Stimulated activated memory B cell treated with anti-CD40 and anti-IgM and Interleukin-4, amounts not matched to agents 10 μg/mL and 1 μg/mL and 100 μg/mL, for 72 hours (primary cell): ENCODE measurements around the gene DCST2.

Source experiments
- ATAC-seq: fragments of 150-1000 bp; cut with Tn5 transposase; 2 replicates; pipeline ENCODE4 v1.10.0; 2021
- H3K27ac Mint-ChIP-seq: one replicate; pipeline ENCODE4 v1.8.0; 2022; ENCODE audit warnings: mild to moderate bottlenecking, mixed read lengths
- H3K27me3 Mint-ChIP-seq: one replicate; pipeline ENCODE4 v1.8.0; 2022; ENCODE audit warnings: mixed read lengths
- H3K36me3 Mint-ChIP-seq: one replicate; pipeline ENCODE4 v1.8.0; 2022; ENCODE audit warnings: mixed read lengths
- H3K4me1 Mint-ChIP-seq: one replicate; pipeline ENCODE4 v1.8.0; 2022; ENCODE audit warnings: mixed read lengths
- H3K4me3 Mint-ChIP-seq: one replicate; pipeline ENCODE4 v1.8.0; 2022; ENCODE audit warnings: mild to moderate bottlenecking, moderate library complexity, mixed read lengths
- H3K9me3 Mint-ChIP-seq: one replicate; pipeline ENCODE4 v1.8.0; 2022; ENCODE audit warnings: mixed read lengths

DCST2 gene

DNA sequence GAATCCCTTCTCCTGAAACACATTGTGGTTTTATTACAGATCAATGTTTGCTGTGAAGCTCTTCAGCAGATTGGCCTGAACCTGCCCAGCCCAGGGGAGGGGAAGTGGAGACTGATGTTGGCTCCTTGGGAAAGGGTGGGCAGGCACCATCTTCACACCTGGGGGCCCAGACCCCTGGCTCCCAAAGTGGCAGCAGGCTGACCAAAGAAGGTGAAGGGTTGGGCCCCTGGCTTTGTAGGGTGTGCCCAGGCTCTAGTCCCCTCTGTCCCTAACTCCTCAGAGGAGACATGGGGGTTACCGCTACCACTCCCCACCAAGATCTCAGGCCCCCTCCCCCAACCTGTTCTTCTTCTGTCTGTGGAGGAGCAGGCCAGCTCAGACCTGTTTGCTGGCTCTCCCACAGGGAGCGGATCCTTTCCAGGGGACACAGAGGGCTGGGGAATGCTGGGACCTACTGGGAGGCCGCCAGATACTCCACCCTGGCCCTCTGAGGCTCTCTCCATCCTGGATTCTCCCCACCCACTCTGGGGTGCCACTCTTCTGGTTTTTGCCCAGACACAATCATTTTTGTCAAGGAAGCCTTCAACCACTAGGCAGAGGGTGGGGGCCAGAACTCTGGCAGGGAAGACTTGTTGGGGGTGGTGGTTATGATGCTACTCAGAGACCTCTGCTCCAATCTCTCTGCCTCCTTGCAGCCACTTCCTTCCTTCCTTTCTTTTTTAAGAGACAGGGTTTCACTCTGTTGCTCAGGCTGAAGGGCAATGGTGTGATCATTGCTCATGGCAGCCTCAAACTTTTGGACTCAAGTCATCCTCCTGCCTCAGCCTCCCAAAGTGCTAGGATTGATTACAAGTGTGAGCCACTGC, 40.0 kb upstream of the DCST2 start:
- H3K27me3 Mint-ChIP-seq, result no peaks in the 10 kb centered on the region
- peaks cover 38% of the 10 kb centered on the region for H3K4me1 Mint-ChIP-seq
- no peaks in the 10 kb centered on the region for H3K9me3 Mint-ChIP-seq
- H3K4me3 Mint-ChIP-seq, result no peak overlapping the region
- no peak for ATAC-seq
- H3K27ac Mint-ChIP-seq, result no peak overlapping the region
- peaks cover 5% of the 10 kb centered on the region for H3K36me3 Mint-ChIP-seq

DNA sequence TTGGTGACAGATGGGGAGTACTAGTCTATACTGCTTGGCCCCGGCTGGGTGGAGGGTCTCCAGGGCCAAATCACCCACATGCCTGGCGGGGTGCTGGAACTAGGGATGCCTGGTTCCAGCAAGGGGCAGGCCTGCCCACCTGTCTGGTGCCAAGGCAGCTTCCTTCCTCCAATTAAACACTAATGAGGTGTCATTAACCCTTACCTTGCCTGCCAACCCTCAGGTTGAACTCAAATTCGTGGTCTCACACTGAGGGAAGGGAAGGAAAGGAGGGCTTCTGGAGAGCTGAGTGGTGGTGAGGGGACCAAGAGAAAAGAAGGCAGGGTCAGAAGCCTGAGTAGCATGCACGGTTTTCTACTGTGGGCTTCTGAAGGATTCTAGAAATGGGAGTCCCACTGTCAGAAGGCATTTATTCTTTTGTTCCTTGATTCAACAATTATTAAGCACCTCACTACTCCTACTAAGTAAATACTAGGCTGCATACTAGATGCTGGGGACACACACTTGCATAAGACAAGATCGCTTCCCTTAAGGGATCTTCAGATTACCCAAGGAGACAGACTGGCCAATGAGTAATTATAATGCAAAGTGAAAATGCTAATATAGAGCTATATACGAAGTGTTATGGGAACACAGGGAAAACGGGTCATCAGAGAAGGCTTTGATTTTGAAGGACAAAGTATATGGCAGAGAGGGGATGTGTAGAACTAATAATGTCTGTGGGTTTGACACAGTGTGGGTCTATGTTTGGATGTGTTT, 39.1 kb upstream of the DCST2 start:
- H3K4me3 Mint-ChIP-seq, result no peak overlapping the region
- no peaks in the 10 kb centered on the region for H3K9me3 Mint-ChIP-seq
- H3K4me1 Mint-ChIP-seq, result peaks cover 31% of the 10 kb centered on the region
- no peak overlapping the region for H3K27ac Mint-ChIP-seq
- no peak for ATAC-seq
- H3K36me3 Mint-ChIP-seq, result peaks cover 10% of the 10 kb centered on the region
- no peaks in the 10 kb centered on the region for H3K27me3 Mint-ChIP-seq

DNA sequence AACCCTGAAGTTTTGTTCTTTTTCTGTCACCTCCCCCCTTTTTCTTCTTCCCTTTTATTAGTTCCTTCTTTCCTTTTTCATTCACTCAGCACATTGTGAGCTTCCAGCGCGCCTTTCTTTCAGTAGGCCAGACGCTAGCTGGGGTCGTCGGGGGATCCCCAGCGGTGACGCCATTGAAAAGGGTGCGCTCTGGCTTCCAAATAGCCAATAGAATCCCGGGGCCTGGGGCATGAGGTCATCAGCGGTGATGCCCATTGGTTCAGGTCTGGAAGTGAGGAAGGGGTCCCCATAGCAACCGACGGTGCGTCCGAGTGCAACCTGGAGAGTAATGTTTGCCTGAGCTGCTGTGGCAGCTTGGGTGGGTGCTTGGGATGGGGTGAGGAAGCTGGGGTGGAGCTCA, 38.1 kb upstream of the DCST2 start:
- H3K36me3 Mint-ChIP-seq, result peaks cover 12% of the 10 kb centered on the region
- H3K4me1 Mint-ChIP-seq, result peaks cover 34% of the 10 kb centered on the region
- ATAC-seq, result no peak
- H3K9me3 Mint-ChIP-seq, result no peaks in the 10 kb centered on the region
- H3K27me3 Mint-ChIP-seq, result no peaks in the 10 kb centered on the region
- H3K27ac Mint-ChIP-seq, result peak overlapping the region; percentile 13
- peak overlapping the region; percentile 38 for H3K4me3 Mint-ChIP-seq

DNA sequence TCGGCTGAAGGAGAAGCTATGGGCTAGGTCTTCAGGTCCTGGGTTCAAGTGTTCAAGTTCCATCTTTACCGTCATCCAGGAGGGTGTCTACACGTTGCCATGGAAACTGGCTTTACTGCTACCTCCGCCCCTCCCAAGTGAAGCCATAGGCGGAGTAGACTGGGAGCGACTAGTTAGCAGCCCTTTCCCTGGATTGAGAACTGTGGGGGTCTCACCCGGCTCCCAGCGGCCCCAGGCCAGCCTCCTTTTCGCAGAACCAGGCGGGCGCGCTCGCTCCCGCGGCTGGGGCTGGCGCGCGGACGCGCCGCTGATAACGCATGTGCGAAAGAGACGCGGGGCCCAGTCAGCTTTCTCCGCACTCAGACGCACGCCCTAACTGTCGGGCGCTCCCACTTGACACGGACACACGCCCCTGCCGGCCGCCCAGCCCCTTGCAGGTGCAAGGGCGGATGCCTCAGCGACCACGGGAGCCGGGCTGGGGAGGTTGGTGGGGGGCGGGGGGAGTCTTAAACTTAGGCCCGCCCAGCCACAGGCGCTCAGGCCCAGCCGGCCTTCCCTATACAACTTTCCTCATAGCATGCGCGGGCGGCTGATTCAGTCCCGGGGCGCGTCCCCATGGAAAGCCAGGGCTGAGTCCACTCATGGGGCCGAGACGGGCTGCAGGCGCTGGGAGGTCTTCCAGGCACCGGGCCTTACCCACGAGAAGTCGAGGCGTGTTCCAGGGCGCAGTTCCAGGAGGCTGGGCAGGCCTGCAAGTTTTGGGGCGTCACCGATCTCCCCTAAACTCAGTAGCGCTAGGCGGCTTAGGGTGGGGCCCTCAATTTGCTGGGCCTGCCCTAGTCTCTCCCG, 37.4 kb upstream of the DCST2 start:
- H3K36me3 Mint-ChIP-seq, result peaks cover 19% of the 10 kb centered on the region
- peak overlapping the region; percentile 13 for H3K27ac Mint-ChIP-seq
- ATAC-seq, result peak; percentile 90
- no peaks in the 10 kb centered on the region for H3K9me3 Mint-ChIP-seq
- H3K4me1 Mint-ChIP-seq, result peaks cover 42% of the 10 kb centered on the region
- peak overlapping the region; percentile 58 for H3K4me3 Mint-ChIP-seq
- H3K27me3 Mint-ChIP-seq, result no peaks in the 10 kb centered on the region

DNA sequence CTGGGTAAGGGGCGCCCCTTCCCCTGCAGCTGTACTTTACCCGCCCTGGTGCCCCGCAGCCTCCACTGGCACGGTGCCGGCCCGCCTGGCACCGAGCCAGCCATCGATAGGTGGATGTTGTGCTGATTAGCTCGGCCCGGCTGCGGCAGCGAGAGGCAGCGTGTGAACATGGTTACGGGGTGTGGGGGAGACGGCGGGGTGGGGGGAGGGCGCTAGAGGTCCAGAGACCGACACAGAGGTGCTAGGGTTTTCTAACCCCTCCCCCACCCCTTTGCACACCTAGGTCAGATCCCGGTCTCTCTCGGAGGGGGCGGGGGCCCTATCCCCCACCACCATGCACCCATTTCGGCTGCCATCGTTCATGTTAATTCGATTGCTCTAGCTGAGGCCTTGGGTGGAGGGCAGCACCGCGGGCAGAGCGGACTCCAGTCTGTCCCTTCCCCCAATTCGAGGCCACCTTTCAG, 36.6 kb upstream of the DCST2 start:
- Mint-ChIP-seq H3K4me3 (peak overlapping the region; percentile 58), H3K27me3 (no peaks in the 10 kb centered on the region), H3K9me3 (no peaks in the 10 kb centered on the region), H3K36me3 (peaks cover 19% of the 10 kb centered on the region), H3K4me1 (peaks cover 44% of the 10 kb centered on the region), H3K27ac (peak overlapping the region; percentile 13)
- no peak for ATAC-seq

DNA sequence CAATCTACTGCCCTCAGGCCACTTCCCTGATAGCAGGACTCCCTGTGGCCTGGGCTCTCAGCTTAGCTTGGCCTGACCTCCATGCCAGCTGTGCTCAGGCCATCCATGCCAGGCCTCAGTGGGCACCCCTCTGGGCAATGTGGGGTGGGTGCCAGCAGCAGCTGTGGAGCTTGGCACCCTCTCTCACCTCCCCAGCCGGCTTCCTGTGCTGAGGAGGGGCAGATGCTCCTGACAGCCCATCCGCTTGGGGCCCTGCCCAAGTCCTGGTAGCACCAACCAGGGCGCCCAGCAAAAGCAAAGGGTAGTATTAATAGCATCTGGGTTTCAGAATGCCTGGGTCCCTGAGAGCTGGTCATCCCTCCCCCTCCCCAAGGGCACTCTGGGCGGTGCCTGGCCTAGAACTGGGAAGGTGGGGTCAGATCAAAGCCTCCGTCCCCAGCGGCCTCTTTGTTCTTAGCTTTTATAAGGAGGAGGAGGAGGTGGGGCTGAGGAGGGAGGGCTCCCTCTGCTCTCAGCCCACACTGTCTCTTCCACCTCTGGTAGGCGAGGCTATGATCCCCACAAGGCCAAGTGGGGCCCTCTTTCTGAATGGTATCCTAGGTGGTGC, 36.1 kb upstream of the DCST2 start:
- no peak for ATAC-seq
- H3K27ac Mint-ChIP-seq, result no peak overlapping the region
- H3K4me1 Mint-ChIP-seq, result peaks cover 47% of the 10 kb centered on the region
- no peak overlapping the region for H3K4me3 Mint-ChIP-seq
- H3K9me3 Mint-ChIP-seq, result no peaks in the 10 kb centered on the region
- H3K36me3 Mint-ChIP-seq, result peaks cover 19% of the 10 kb centered on the region
- H3K27me3 Mint-ChIP-seq, result no peaks in the 10 kb centered on the region

DNA sequence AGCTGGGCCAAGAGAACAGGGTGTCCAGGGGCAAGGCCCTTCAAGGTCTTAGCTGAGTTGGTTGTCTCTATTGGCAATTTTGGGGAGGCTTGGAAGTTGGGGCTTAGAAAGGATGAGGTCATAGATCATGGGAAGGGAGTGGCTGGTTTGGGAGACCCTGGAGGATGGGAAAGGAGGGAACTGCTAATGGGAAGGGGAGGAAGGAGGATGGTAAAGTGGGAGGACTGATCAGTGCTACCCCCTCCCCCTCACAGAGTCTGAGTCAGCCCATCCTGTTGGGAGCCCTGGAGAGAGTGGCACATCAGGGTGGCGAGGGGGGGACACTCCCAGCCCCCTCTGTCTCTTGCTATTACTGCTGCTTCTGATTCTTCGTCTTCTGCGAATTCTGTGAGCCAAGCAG, 35.0 kb upstream of the DCST2 start:
- H3K9me3 Mint-ChIP-seq, result no peaks in the 10 kb centered on the region
- H3K36me3 Mint-ChIP-seq, result peaks cover 19% of the 10 kb centered on the region
- H3K4me1 Mint-ChIP-seq, result peaks cover 51% of the 10 kb centered on the region
- ATAC-seq, result no peak
- H3K27me3 Mint-ChIP-seq, result no peaks in the 10 kb centered on the region
- H3K4me3 Mint-ChIP-seq, result no peak overlapping the region
- H3K27ac Mint-ChIP-seq, result no peak overlapping the region

DNA sequence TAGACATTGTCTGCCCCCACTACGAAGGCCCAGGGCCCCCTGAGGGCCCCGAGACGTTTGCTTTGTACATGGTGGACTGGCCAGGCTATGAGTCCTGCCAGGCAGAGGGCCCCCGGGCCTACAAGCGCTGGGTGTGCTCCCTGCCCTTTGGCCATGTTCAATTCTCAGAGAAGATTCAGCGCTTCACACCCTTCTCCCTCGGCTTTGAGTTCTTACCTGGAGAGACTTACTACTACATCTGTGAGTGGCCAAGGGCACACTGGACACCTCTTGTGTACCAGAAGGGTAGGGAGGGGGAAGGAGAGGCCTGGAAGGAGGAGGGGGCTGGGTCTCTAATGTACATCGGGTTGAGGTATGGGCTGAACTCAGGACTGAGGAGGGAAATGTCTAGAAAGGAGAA, 33.2 kb upstream of the DCST2 start:
- no peak for ATAC-seq
- Mint-ChIP-seq H3K4me1 (peaks cover 59% of the 10 kb centered on the region), H3K27ac (no peak overlapping the region), H3K36me3 (peaks cover 19% of the 10 kb centered on the region), H3K9me3 (no peaks in the 10 kb centered on the region), H3K27me3 (no peaks in the 10 kb centered on the region), H3K4me3 (no peak overlapping the region)

DNA sequence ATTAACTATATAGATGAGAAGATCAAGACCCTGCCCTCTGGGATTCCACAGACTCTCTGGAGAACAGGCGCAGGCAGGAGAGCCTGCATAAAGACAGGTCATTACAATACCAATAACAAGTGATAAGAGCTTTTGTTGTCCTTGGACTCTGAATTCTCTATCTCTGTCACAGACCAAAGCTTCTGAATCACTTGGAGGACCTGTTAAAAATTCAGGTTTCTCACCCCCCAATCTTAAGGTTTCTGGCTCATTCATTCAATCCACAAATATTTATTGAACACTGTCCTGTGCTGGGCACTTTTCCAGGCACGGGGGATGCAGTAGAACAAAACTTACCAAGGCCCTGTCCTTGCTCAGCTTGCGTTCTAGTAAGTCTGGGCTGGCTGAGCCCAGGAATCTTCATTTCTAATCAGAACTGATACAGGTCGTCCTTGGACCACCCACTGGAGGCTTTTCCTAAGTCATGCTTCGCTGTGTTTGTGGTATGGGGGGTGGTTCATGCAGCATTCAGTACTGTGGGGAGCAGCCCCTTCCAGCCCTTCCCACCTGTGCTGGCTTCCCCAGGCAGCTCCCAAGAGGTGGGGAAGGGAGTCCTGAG, 31.4 kb upstream of the DCST2 start:
- no peaks in the 10 kb centered on the region for H3K27me3 Mint-ChIP-seq
- no peaks in the 10 kb centered on the region for H3K9me3 Mint-ChIP-seq
- peaks cover 28% of the 10 kb centered on the region for H3K36me3 Mint-ChIP-seq
- ATAC-seq, result no peak
- peak overlapping the region; percentile 84 for H3K4me3 Mint-ChIP-seq
- peak overlapping the region; percentile 71 for H3K27ac Mint-ChIP-seq
- peaks cover 53% of the 10 kb centered on the region for H3K4me1 Mint-ChIP-seq

DNA sequence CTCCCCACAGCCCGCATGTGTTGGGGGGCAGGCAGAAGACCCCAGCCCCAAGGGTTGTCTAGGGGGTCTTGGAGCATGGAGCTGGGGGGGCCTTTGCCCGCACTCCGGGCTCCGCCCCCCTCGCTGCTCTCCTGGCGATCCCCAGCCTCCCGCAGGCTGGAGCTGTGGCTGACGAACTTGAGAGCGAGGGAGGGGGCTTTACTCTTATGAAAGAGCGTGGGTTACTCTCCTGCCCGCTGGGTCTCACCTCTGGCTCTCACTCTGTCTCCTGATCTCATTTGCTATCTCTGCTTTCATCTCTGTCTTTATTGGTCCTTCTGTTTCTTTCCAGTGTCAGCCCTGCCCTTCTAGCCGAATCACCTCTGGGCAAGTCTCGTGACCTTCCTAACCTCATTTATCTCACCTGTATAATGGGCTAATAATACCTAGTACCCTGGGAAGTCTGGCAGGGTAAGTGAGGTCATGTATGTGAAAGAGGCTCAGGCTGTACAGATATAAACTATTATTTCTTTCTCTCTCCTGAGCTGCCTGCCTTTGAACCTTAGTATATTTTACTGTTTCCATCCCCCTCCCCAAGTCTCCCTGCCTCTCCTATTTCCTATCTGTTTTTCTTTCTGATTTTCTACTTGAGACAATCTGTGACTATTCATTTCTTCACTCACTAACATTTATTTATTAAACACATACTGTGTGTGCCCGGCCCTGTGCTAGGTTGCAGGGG, 30.7 kb upstream of the DCST2 start:
- H3K4me1 Mint-ChIP-seq, result peaks cover 53% of the 10 kb centered on the region
- H3K36me3 Mint-ChIP-seq, result peaks cover 29% of the 10 kb centered on the region
- peak overlapping the region; percentile 71 for H3K27ac Mint-ChIP-seq
- ATAC-seq, result no peak
- peak overlapping the region; percentile 84 for H3K4me3 Mint-ChIP-seq
- no peaks in the 10 kb centered on the region for H3K27me3 Mint-ChIP-seq
- no peaks in the 10 kb centered on the region for H3K9me3 Mint-ChIP-seq

DNA sequence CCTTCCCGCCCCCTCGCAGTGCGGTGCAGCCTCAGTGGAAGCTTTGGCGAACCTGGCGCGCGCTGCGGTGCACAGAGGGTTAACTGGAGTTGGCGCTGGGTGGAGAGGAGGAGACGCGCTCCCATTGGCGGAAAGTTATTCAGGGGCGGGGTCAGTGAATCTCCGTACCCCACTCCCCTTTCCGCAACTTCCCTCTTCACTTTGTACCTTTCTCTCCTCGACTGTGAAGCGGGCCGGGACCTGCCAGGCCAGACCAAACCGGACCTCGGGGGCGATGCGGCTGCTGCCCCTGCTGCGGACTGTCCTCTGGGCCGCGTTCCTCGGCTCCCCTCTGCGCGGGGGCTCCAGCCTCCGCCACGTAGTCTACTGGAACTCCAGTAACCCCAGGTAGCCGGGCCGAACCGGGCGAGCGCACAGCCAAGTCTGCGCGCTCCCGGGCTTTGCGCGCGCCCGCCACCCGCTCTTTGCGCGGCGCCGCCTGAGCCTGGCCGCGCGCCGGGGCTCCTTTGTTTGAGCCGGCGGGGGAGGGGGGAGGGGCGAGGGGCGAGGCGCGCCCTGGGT, 30.0 kb upstream of the DCST2 start, which contains the start of gene EFNA4:
Gene EFNA4 (plus strand): TSS at position 191 of the 561 bp plus-strand sequence. CDS start 84 bp downstream, at position 275.
- peak within 1 kb of the TSS; percentile 87 for H3K4me3 Mint-ChIP-seq
- peak within 1 kb of the TSS; percentile 71 for H3K27ac Mint-ChIP-seq
- H3K27me3 Mint-ChIP-seq, result no peaks in the 10 kb centered on the region
- peak; percentile 92 for ATAC-seq
- peaks cover 53% of the 10 kb centered on the region for H3K4me1 Mint-ChIP-seq
- no peaks in the 10 kb centered on the region for H3K9me3 Mint-ChIP-seq
- H3K36me3 Mint-ChIP-seq, result peaks cover 25% of the 10 kb centered on the region

DNA sequence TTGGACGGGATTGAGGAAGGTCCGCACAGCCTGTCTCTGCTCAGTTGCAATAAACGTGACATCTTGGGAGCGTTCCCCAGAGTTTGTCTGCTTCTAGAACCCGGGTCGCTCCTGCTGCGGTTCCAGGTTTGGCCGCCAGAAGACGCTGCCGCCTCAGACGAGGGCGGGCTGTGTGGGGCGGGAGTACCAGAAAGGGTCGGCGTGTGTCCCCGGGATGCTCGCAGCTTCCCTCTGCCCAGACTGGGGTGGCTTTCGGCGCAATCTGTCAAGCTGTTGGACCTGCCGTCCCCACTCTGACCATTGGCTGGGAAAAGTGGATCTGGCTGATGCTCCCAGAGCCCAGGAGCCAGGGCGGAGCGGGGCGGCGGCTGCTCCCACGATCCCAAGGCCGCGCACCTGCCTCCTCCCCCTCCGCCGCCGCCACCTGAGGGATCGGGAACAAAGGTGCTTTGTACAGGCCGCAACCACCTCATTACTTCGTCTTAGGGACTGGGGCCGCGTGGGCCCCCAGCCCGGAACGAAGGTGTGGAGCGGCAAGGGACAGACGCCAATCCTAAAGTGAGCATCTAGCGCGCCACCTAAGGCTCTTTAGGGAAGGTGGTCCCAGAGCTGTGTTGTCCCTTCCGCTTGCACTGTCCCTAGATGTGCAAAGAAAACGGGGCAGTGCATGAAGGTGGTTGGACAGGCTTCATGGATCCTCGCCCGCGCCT, 29.3 kb upstream of the DCST2 start:
- Mint-ChIP-seq H3K4me3 (peak overlapping the region; percentile 87), H3K4me1 (peaks cover 53% of the 10 kb centered on the region), H3K9me3 (no peaks in the 10 kb centered on the region), H3K27me3 (no peaks in the 10 kb centered on the region), H3K27ac (peak overlapping the region; percentile 71), H3K36me3 (peaks cover 20% of the 10 kb centered on the region)
- ATAC-seq, result peak; percentile 64

DNA sequence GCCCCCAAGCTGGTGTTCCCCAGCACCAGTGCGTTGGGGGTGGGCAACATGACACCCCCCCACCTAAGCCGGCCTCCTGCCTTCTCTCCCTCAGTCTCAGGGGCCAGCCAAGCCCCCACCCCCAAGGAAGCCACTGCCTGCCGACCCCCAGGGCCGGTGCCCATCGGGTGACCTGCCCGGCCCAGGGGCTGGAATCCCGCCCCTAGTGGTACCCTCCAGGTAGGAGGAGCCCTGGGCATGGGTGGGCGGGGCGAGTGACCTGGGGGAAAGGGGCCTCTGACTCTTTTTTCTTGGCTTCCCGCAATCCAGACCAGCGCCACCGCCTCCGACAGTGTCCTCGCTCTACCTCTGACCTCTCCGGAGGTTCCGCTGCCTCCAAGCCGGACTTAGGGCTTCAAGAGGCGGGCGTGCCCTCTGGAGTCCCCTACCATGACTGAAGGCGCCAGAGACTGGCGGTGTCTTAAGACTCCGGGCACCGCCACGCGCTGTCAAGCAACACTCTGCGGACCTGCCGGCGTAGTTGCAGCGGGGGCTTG, 28.6 kb upstream of the DCST2 start:
- peak overlapping the region; percentile 87 for H3K4me3 Mint-ChIP-seq
- no peaks in the 10 kb centered on the region for H3K27me3 Mint-ChIP-seq
- peak; percentile 22 for ATAC-seq
- peaks cover 52% of the 10 kb centered on the region for H3K4me1 Mint-ChIP-seq
- H3K36me3 Mint-ChIP-seq, result peaks cover 20% of the 10 kb centered on the region
- no peak overlapping the region for H3K27ac Mint-ChIP-seq
- H3K9me3 Mint-ChIP-seq, result no peaks in the 10 kb centered on the region
